Measurements from ENCODE around the gene NR4A1. TPM values are rescaled to one million over a fixed set of nuclear protein-coding genes. Genes with fewer than 3 reads are reported as not detected.

Gene NR4A1
- polyA plus RNA-seq, 1 of the 3 experiments (the other 2 are of a cell fraction), result 120 TPM

GRCh38 chr12:52052468-52053186 lies 1.4 kb downstream of the NR4A1 start:
- ChIA-PET POLR2A (no interaction called here), CTCF (interaction anchor here (0.9 to 15.6 kb wide), 3 partner anchors 14 to 30 kb away, joined by 3 to 279 read pairs (median 4); no protein-coding TSS in a partner anchor)
- Histone ChIP-seq H3K9me3 (no peaks in the 10 kb centered on the region), H3K4me2 (no peak overlapping the region), H4K20me1 (ENCODE audit: insufficient read depth) (peaks cover 14% of the 10 kb centered on the region), H2AFZ (ENCODE audit: low read depth) (no peak overlapping the region), H3K9ac (no peak overlapping the region), H3K4me3 (ENCODE audit: low read depth in 2 of 2, low read length in 1 of 2) (no peak overlapping the region), H3F3A (replicated peaks; ENCODE audit: insufficient read depth) (peaks cover 8% of the 10 kb centered on the region), H3K36me3 (replicated peaks in 1 of 2; ENCODE audit: control insufficient read depth in 1 of 2, insufficient read depth in 2 of 2, low read length in 1 of 2) (no peaks in the 10 kb centered on the region), H3K27me3 (ENCODE audit: insufficient read depth) (no peaks in the 10 kb centered on the region), H3K27ac (ENCODE audit: low read depth in 2 of 2, low read length in 1 of 2) (no peak overlapping the region), H3K4me1 (ENCODE audit: control insufficient read depth in 1 of 2, insufficient read depth in 2 of 2, low read depth in 1 of 2, low read length in 1 of 2) (peaks cover 8 to 23% of the 10 kb centered on the region in 2 experiments; a peak in 2 of 4 replicates), H3K79me2 (ENCODE audit: insufficient read depth) (no peaks in the 10 kb centered on the region), H3K9me2 (no peaks in the 10 kb centered on the region)
- TF ChIP-seq POLR2AphosphoS5 (IDR thresholded peaks at IDR 0.05; ENCODE audit: low read depth, low read length) (no peak), USF2 (IDR thresholded peaks at IDR 0.05; ENCODE audit: borderline replicate concordance, low read depth, low read length) (no peak)
- TF ChIP-seq, protein P1, sequence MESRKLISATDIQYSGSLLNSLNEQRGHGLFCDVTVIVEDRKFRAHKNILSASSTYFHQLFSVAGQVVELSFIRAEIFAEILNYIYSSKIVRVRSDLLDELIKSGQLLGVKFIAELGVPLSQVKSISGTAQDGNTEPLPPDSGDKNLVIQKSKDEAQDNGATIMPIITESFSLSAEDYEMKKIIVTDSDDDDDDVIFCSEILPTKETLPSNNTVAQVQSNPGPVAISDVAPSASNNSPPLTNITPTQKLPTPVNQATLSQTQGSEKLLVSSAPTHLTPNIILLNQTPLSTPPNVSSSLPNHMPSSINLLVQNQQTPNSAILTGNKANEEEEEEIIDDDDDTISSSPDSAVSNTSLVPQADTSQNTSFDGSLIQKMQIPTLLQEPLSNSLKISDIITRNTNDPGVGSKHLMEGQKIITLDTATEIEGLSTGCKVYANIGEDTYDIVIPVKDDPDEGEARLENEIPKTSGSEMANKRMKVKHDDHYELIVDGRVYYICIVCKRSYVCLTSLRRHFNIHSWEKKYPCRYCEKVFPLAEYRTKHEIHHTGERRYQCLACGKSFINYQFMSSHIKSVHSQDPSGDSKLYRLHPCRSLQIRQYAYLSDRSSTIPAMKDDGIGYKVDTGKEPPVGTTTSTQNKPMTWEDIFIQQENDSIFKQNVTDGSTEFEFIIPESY (IDR thresholded peaks at IDR 0.05; ENCODE audit: borderline replicate concordance, low read depth), result no peak
- no peak for DNase-seq
- WGBS (ENCODE audit: low lambda C conversion rate), result 93% methylated on average over 6 of the region's 7 CpGs

DNA sequence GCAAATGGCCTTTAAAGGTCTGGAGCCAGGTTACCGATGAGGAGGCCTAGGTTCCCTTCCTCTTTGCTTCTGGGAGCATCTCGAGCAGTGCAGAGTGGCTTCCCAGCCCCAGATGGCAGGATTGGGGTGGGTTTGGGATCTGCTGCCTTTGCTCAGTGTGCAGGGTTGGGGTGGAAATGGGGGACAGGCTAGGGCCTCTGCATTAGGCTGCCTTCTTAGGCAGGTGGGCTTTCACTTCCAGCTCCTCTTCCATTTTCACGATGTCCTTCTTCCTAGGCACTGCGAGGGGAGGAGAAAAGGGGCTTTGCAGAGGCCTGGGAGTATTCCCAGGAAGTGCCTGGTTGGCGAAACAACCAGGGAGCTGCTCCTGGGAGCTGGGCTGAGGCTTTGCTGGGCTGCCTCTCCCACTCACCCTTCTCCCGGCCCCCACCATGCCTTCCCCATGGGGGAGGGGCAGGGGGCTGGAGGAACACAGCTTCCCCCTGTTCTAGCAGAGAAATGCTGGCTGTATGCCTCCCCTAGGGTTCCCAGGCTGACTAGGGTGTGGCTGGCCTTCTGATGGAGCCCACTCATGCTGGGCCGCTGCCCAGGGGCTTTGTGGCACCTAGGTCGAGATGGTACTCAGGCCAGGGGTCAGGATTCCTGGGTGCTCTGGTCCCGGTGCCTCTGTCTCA lies 2.4 kb downstream of the NR4A1 start:
- CTCF ChIA-PET, result interaction anchor here (15.6 kb wide), 1 partner anchor 26 kb away, joined by 279 read pairs; no protein-coding TSS in a partner anchor
- TF ChIP-seq RFX5 (IDR thresholded peaks at IDR 0.05; ENCODE audit: low read length) (no peak), FOXJ3 (CRISPR knock-in tag; IDR thresholded peaks at IDR 0.05) (no peak), MAX (IDR thresholded peaks at IDR 0.05; ENCODE audit: low read depth) (no peak), RXRA (IDR thresholded peaks at IDR 0.05; ENCODE audit: borderline replicate concordance, low read depth) (no peak), MXI1 (IDR thresholded peaks at IDR 0.05; ENCODE audit: low read depth, low read length) (no peak), FOXM1 (IDR thresholded peaks at IDR 0.05; ENCODE audit: low read depth) (no peak), JUND (IDR thresholded peaks at IDR 0.05) (no peak), ELF1 (IDR thresholded peaks at IDR 0.05) (no peak), SMC3 (IDR thresholded peaks at IDR 0.05; ENCODE audit: low read depth, low read length) (no peak)
- TF ChIP-seq, protein P2, sequence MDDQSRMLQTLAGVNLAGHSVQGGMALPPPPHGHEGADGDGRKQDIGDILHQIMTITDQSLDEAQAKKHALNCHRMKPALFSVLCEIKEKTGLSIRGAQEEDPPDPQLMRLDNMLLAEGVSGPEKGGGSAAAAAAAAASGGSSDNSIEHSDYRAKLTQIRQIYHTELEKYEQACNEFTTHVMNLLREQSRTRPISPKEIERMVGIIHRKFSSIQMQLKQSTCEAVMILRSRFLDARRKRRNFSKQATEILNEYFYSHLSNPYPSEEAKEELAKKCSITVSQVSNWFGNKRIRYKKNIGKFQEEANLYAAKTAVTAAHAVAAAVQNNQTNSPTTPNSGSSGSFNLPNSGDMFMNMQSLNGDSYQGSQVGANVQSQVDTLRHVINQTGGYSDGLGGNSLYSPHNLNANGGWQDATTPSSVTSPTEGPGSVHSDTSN (IDR thresholded peaks at IDR 0.05), result no peak
- TF ChIP-seq, protein P3, sequence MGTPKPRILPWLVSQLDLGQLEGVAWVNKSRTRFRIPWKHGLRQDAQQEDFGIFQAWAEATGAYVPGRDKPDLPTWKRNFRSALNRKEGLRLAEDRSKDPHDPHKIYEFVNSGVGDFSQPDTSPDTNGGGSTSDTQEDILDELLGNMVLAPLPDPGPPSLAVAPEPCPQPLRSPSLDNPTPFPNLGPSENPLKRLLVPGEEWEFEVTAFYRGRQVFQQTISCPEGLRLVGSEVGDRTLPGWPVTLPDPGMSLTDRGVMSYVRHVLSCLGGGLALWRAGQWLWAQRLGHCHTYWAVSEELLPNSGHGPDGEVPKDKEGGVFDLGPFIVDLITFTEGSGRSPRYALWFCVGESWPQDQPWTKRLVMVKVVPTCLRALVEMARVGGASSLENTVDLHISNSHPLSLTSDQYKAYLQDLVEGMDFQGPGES (IDR thresholded peaks at IDR 0.05; ENCODE audit: low read depth, low read length), result no peak
- TF ChIP-seq, protein P4, sequence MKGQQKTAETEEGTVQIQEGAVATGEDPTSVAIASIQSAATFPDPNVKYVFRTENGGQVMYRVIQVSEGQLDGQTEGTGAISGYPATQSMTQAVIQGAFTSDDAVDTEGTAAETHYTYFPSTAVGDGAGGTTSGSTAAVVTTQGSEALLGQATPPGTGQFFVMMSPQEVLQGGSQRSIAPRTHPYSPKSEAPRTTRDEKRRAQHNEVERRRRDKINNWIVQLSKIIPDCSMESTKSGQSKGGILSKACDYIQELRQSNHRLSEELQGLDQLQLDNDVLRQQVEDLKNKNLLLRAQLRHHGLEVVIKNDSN (IDR thresholded peaks at IDR 0.05; ENCODE audit: borderline replicate concordance, low read depth), result no peak

More for the DNA sequence above, 2.4 kb downstream of the NR4A1 start:
- H3F3A ChIP-seq (replicated peaks; ENCODE audit: insufficient read depth), result peaks cover 8% of the 10 kb centered on the region
- H3K4me1 ChIP-seq (ENCODE audit: control insufficient read depth in 1 of 2, insufficient read depth in 2 of 2, low read depth in 1 of 2, low read length in 1 of 2), result peaks cover 8 to 23% of the 10 kb centered on the region in 2 experiments; a peak in 2 of 4 replicates
- H3K4me3 ChIP-seq (ENCODE audit: low read depth in 2 of 2, low read length in 1 of 2), result no peak overlapping the region
- H3K9me2 ChIP-seq, result no peaks in the 10 kb centered on the region
- 84% methylated on average over 6 of the region's 9 CpGs for WGBS (ENCODE audit: low lambda C conversion rate)
- no peaks in the 10 kb centered on the region for H3K9me3 ChIP-seq
- no peak overlapping the region for H3K27ac ChIP-seq (ENCODE audit: low read depth in 2 of 2, low read length in 1 of 2)
- H4K20me1 ChIP-seq (ENCODE audit: insufficient read depth), result peaks cover 14% of the 10 kb centered on the region
- H3K79me2 ChIP-seq (ENCODE audit: insufficient read depth), result no peaks in the 10 kb centered on the region
- no peaks in the 10 kb centered on the region for H3K27me3 ChIP-seq (ENCODE audit: insufficient read depth)
- DNase-seq, result no peak
- POLR2A ChIA-PET, result no interaction called here
- no peak overlapping the region for H3K4me2 ChIP-seq
- H3K9ac ChIP-seq, result no peak overlapping the region
- H2AFZ ChIP-seq (ENCODE audit: low read depth), result no peak overlapping the region
- H3K36me3 ChIP-seq (replicated peaks in 1 of 2; ENCODE audit: control insufficient read depth in 1 of 2, insufficient read depth in 2 of 2, low read length in 1 of 2), result no peaks in the 10 kb centered on the region

Data from SK-N-SH (cell line).